ENCODE results near the gene COPS4. TPM values are rescaled to one million over a fixed set of nuclear protein-coding genes. Genes with fewer than 3 reads are reported as not detected.
"Not testable (repeated sequence)": the region's sequence is repeated elsewhere in the genome, so short reads cannot be mapped to it uniquely, and the experiment has no call there.

The COPS4 gene
- 70.9 TPM for polyA plus RNA-seq (2013, experiment 1 of 4)
- polyA plus RNA-seq (2013, experiment 2 of 4): 75.7 TPM
- polyA plus RNA-seq (2013, experiment 3 of 4): 61.9 TPM
- polyA plus RNA-seq (2013, experiment 4 of 4): 67.2 TPM

GRCh38 chr4:83034630-83035494 is at the start of gene COPS4:
Gene COPS4 (plus strand): TSS chr4:83035183. CDS start chr4:83035225, 42 bp downstream.
- H3K4me1 ChIP-seq (ENCODE audit: control insufficient read depth, insufficient read depth, low read length): no peaks in the 10 kb centered on the region
- peak within 1 kb of the TSS; percentile 72 for H3K4me3 ChIP-seq (ENCODE audit: insufficient read depth, low read depth, low read length)
- 0 to 1% methylated on average over 39 of the region's 39 CpGs for WGBS, 2 experiments
- H3K36me3 ChIP-seq (ENCODE audit: control insufficient read depth, insufficient read depth, low read length): no peaks in the 10 kb centered on the region
- peak within 1 kb of the TSS; percentile 76 for H3K27ac ChIP-seq (ENCODE audit: insufficient read depth, low read depth, low read length, poor library complexity, severe bottlenecking)
- H3K27me3 ChIP-seq (ENCODE audit: control insufficient read depth, insufficient read depth, low read length, poor library complexity, severe bottlenecking): peaks cover 7% of the 10 kb centered on the region
- H3K9me3 ChIP-seq (ENCODE audit: control insufficient read depth, low read length): no peaks in the 10 kb centered on the region

- not testable (repeated sequence) for H3K4me1 ChIP-seq (ENCODE audit: control insufficient read depth, insufficient read depth, low read length); H3K9me3 ChIP-seq (ENCODE audit: control insufficient read depth, low read length); H3K27ac ChIP-seq (ENCODE audit: insufficient read depth, low read depth, low read length, poor library complexity, severe bottlenecking); H3K36me3 ChIP-seq (ENCODE audit: control insufficient read depth, insufficient read depth, low read length); H3K27me3 ChIP-seq (ENCODE audit: control insufficient read depth, insufficient read depth, low read length, poor library complexity, severe bottlenecking); H3K4me3 ChIP-seq (ENCODE audit: insufficient read depth, low read depth, low read length)
Observed at GRCh38 chr4:82987519-82987918, 47.5 kb upstream of the COPS4 start.

GRCh38 chr4:82988323-82988832 is 46.6 kb upstream of the COPS4 start:
- peaks cover 5% of the 10 kb centered on the region for H3K36me3 ChIP-seq (ENCODE audit: control insufficient read depth, insufficient read depth, low read length)
- WGBS, 2 experiments: 60% methylated on average over 1 of the region's 2 CpGs; no CpG with 5 or more reads in 1 of the 2 experiments
- no peaks in the 10 kb centered on the region for H3K9me3 ChIP-seq (ENCODE audit: control insufficient read depth, low read length)
- H3K4me1 ChIP-seq (ENCODE audit: control insufficient read depth, insufficient read depth, low read length): no peaks in the 10 kb centered on the region
- no peak overlapping the region for H3K4me3 ChIP-seq (ENCODE audit: insufficient read depth, low read depth, low read length)
- no peaks in the 10 kb centered on the region for H3K27me3 ChIP-seq (ENCODE audit: control insufficient read depth, insufficient read depth, low read length, poor library complexity, severe bottlenecking)
- H3K27ac ChIP-seq (ENCODE audit: insufficient read depth, low read depth, low read length, poor library complexity, severe bottlenecking): no peak overlapping the region

- WGBS, 2 experiments: 92 to 97% methylated on average over 2 of the region's 2 CpGs
- H3K27me3 ChIP-seq (ENCODE audit: control insufficient read depth, insufficient read depth, low read length, poor library complexity, severe bottlenecking): no peaks in the 10 kb centered on the region
- H3K4me3 ChIP-seq (ENCODE audit: insufficient read depth, low read depth, low read length): no peak overlapping the region
- H3K9me3 ChIP-seq (ENCODE audit: control insufficient read depth, low read length): no peaks in the 10 kb centered on the region
- no peaks in the 10 kb centered on the region for H3K4me1 ChIP-seq (ENCODE audit: control insufficient read depth, insufficient read depth, low read length)
- H3K27ac ChIP-seq (ENCODE audit: insufficient read depth, low read depth, low read length, poor library complexity, severe bottlenecking): no peak overlapping the region
- no peaks in the 10 kb centered on the region for H3K36me3 ChIP-seq (ENCODE audit: control insufficient read depth, insufficient read depth, low read length)
Observed at GRCh38 chr4:82989575-82990429, 45.2 kb upstream of the COPS4 start.

GRCh38 chr4:82994834-82995233 is 40.1 kb upstream of the COPS4 start:
- Histone ChIP-seq H3K36me3 (ENCODE audit: control insufficient read depth, insufficient read depth, low read length) (no peaks in the 10 kb centered on the region), H3K4me1 (ENCODE audit: control insufficient read depth, insufficient read depth, low read length) (no peaks in the 10 kb centered on the region), H3K27ac (ENCODE audit: insufficient read depth, low read depth, low read length, poor library complexity, severe bottlenecking) (no peak overlapping the region), H3K27me3 (ENCODE audit: control insufficient read depth, insufficient read depth, low read length, poor library complexity, severe bottlenecking) (no peaks in the 10 kb centered on the region), H3K9me3 (ENCODE audit: control insufficient read depth, low read length) (no peaks in the 10 kb centered on the region), H3K4me3 (ENCODE audit: insufficient read depth, low read depth, low read length) (no peak overlapping the region)
- 63 to 67% methylated on average over 3 of the region's 4 CpGs for WGBS, 2 experiments

- Histone ChIP-seq H3K27me3 (ENCODE audit: control insufficient read depth, insufficient read depth, low read length, poor library complexity, severe bottlenecking) (no peaks in the 10 kb centered on the region), H3K36me3 (ENCODE audit: control insufficient read depth, insufficient read depth, low read length) (no peaks in the 10 kb centered on the region), H3K4me3 (ENCODE audit: insufficient read depth, low read depth, low read length) (no peak overlapping the region), H3K4me1 (ENCODE audit: control insufficient read depth, insufficient read depth, low read length) (no peaks in the 10 kb centered on the region), H3K9me3 (ENCODE audit: control insufficient read depth, low read length) (no peaks in the 10 kb centered on the region), H3K27ac (ENCODE audit: insufficient read depth, low read depth, low read length, poor library complexity, severe bottlenecking) (no peak overlapping the region)
Observed at GRCh38 chr4:82998898-82999297, 36.1 kb upstream of the COPS4 start.

- Histone ChIP-seq H3K9me3 (ENCODE audit: control insufficient read depth, low read length) (no peaks in the 10 kb centered on the region), H3K27me3 (ENCODE audit: control insufficient read depth, insufficient read depth, low read length, poor library complexity, severe bottlenecking) (no peaks in the 10 kb centered on the region), H3K27ac (ENCODE audit: insufficient read depth, low read depth, low read length, poor library complexity, severe bottlenecking) (no peak overlapping the region), H3K36me3 (ENCODE audit: control insufficient read depth, insufficient read depth, low read length) (no peaks in the 10 kb centered on the region), H3K4me3 (ENCODE audit: insufficient read depth, low read depth, low read length) (no peak overlapping the region), H3K4me1 (ENCODE audit: control insufficient read depth, insufficient read depth, low read length) (no peaks in the 10 kb centered on the region)
- 94 to 98% methylated on average over 2 of the region's 3 CpGs for WGBS, 2 experiments
Observed at GRCh38 chr4:83002329-83002728, 32.7 kb upstream of the COPS4 start.

GRCh38 chr4:83003044-83003791 is 31.8 kb upstream of the COPS4 start:
- H3K9me3 ChIP-seq (ENCODE audit: control insufficient read depth, low read length); H3K27me3 ChIP-seq (ENCODE audit: control insufficient read depth, insufficient read depth, low read length, poor library complexity, severe bottlenecking); H3K27ac ChIP-seq (ENCODE audit: insufficient read depth, low read depth, low read length, poor library complexity, severe bottlenecking); H3K4me3 ChIP-seq (ENCODE audit: insufficient read depth, low read depth, low read length); H3K4me1 ChIP-seq (ENCODE audit: control insufficient read depth, insufficient read depth, low read length); H3K36me3 ChIP-seq (ENCODE audit: control insufficient read depth, insufficient read depth, low read length): not testable (repeated sequence)
- 86 to 87% methylated on average over 14 of the region's 14 CpGs for WGBS, 2 experiments

GRCh38 chr4:83009529-83009928 is 25.5 kb upstream of the COPS4 start:
- H3K27me3 ChIP-seq (ENCODE audit: control insufficient read depth, insufficient read depth, low read length, poor library complexity, severe bottlenecking): peaks cover 16% of the 10 kb centered on the region
- no peak overlapping the region for H3K27ac ChIP-seq (ENCODE audit: insufficient read depth, low read depth, low read length, poor library complexity, severe bottlenecking)
- no peaks in the 10 kb centered on the region for H3K36me3 ChIP-seq (ENCODE audit: control insufficient read depth, insufficient read depth, low read length)
- H3K4me3 ChIP-seq (ENCODE audit: insufficient read depth, low read depth, low read length): peak overlapping the region; percentile 81
- 78 to 89% methylated on average over 2 to 3 of the region's 3 CpGs for WGBS, 2 experiments
- no peaks in the 10 kb centered on the region for H3K9me3 ChIP-seq (ENCODE audit: control insufficient read depth, low read length)
- peaks cover 8% of the 10 kb centered on the region for H3K4me1 ChIP-seq (ENCODE audit: control insufficient read depth, insufficient read depth, low read length)

Data from ectodermal cell (in vitro differentiated cells).